Gastrocnemius medialis (tissue), 4 donors: ENCODE data around the gene MYO7A. TPM values are rescaled to one million over a fixed set of nuclear protein-coding genes. Genes with fewer than 3 reads are reported as not detected.
A peak's percentile ranks its signal among the peaks of the same experiment; 100 is the strongest.

Source experiments
- ATAC-seq, 2 donors: fragments of 150-250 bp; one replicate each; pipeline ENCODE4 v1.9.1; 2016
- DNase-seq, 2 donors: peaks; one replicate each; pipeline ENCODE4 v3.0.0-alpha.2; 2019
- H3K27ac ChIP-seq, 4 donors: fragments of 200-600 bp; sonication (generic); 1 replicate in 1 of 4; 2 replicates in 3 of 4; pipeline ENCODE4 v1.5.1; 2016 to 2018; ENCODE audit warnings: mild to moderate bottlenecking in 2 of 4, moderate library complexity in 1 of 4
- H3K27me3 ChIP-seq, 3 donors: fragments of 200-600 bp; sonication (generic) in 2 of 3; 1 replicate in 1 of 3; 2 replicates in 2 of 3; pipeline versions ENCODE4 v1.5.1 to v1.6.0; 2016 to 2019; ENCODE audit warnings: mild to moderate bottlenecking in 1 of 3, moderate library complexity in 1 of 3
- H3K36me3 ChIP-seq, 2 donors: fragments of 200-600 bp; sonication (generic) in 1 of 2; one replicate each; pipeline ENCODE4 v1.5.1; 2017 to 2018
- H3K4me1 ChIP-seq, 2 donors: fragments of 200-600 bp; sonication (generic) in 1 of 2; one replicate each; pipeline ENCODE4 v1.5.1; 2016 to 2017; ENCODE audit warnings: mild to moderate bottlenecking in 2 of 2
- H3K4me3 ChIP-seq, 4 donors: fragments of 200-600 bp; sonication (generic) in 3 of 4; 1 replicate in 1 of 4; 2 replicates in 3 of 4; pipeline ENCODE4 v1.5.1; 2016 to 2019; ENCODE audit warnings: mild to moderate bottlenecking in 2 of 4
- H3K9me3 ChIP-seq, 3 donors: fragments of 200-600 bp; sonication (generic) in 2 of 3; 1 replicate in 1 of 3; 2 replicates in 2 of 3; pipeline ENCODE4 v1.5.1; 2016 to 2019
- POLR2A ChIP-seq, 2 donors: fragments of 450-650 bp; IDR thresholded peaks; one replicate each; pipeline ENCODE4 v1.6.1; 2017; ENCODE audit warnings: antibody characterized with exemption in 2 of 2, mild to moderate bottlenecking in 2 of 2, moderate library complexity in 2 of 2
- in situ Hi-C, 4 donors: fragments of 200-750 bp; cut with MboI; loops; one replicate each; pipeline versions ENCODE4 v1.15.0 to v1.8.0; 2017; ENCODE audit warnings: low sequenced_read_pairs in 4 of 4
- intact Hi-C: fragments of 100-400 bp; cut with DNase I; formaldehyde crosslinking; loops from one replicate; pipeline ENCODE4 v1.15.1; 2023; ENCODE audit warnings: low total_unique reads
- total RNA-seq, 4 donors: library from RNA; depleted of rRNA; stranded (reverse); fragments of >200 nt; gene quantifications; one replicate each; pipeline versions ENCODE4 v1.1.0 to v1.2.3, GENCODE V29; 2016
- TF ChIP-seq, protein P1 (sequence below), 5 experiments: fragments of 450-650 bp in 3 of 5; fragments of 200-600 bp in 2 of 5; sonication (generic) in 2 of 5; IDR thresholded peaks in 4 of 5; conservative IDR thresholded peaks in 1 of 5; 1 replicate in 4 of 5; 2 replicates in 1 of 5; pipeline ENCODE4 v1.5.1; 2016 to 2019; ENCODE audit warnings: antibody characterized with exemption in 5 of 5, mild to moderate bottlenecking in 3 of 5, moderate library complexity in 3 of 5

Gene MYO7A
- total RNA-seq, 4 donors from 2014 or later: 1.6 to 3.5 (median 2.1) TPM

GRCh38 chr11:77196961-77197360 lies 68.9 kb downstream of the MYO7A start:
- in situ Hi-C loops: loop anchor here in 3 of 4 donors (10.0 kb wide), 3 partner anchors 72 to 358 kb away; partner anchors contain the start of gene MYO7A (in 1 of the 3)
- DNase-seq: peak in 1 of 2 donors; percentile 2

GRCh38 chr11:77197626-77198320 lies 69.7 kb downstream of the MYO7A start:
- H3K36me3 ChIP-seq: no peaks in the 10 kb centered on the region
- peak in 1 of 2 donors; percentile 6 for DNase-seq
- intact Hi-C loops (no loop called here), in situ Hi-C loops (loop anchor here in 3 of 4 donors (10.0 kb wide), 3 partner anchors 73 to 357 kb away; partner anchors contain the start of gene MYO7A (in 1 of the 3))
- no peak overlapping the region for H3K4me3 ChIP-seq
- H3K9me3 ChIP-seq: no peaks in the 10 kb centered on the region
- H3K27ac ChIP-seq: no peak overlapping the region
- H3K27me3 ChIP-seq: no peaks in the 10 kb centered on the region
- H3K4me1 ChIP-seq: peaks cover 5 to 6% of the 10 kb centered on the region in 2 donors
- TF ChIP-seq, protein P1, sequence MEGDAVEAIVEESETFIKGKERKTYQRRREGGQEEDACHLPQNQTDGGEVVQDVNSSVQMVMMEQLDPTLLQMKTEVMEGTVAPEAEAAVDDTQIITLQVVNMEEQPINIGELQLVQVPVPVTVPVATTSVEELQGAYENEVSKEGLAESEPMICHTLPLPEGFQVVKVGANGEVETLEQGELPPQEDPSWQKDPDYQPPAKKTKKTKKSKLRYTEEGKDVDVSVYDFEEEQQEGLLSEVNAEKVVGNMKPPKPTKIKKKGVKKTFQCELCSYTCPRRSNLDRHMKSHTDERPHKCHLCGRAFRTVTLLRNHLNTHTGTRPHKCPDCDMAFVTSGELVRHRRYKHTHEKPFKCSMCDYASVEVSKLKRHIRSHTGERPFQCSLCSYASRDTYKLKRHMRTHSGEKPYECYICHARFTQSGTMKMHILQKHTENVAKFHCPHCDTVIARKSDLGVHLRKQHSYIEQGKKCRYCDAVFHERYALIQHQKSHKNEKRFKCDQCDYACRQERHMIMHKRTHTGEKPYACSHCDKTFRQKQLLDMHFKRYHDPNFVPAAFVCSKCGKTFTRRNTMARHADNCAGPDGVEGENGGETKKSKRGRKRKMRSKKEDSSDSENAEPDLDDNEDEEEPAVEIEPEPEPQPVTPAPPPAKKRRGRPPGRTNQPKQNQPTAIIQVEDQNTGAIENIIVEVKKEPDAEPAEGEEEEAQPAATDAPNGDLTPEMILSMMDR (IDR thresholded peaks at IDR 0.05 in 4 of 5, conservative IDR thresholded peaks at IDR 0.05 in 1 of 5): no peak
- ATAC-seq: no peak

More at GRCh38 chr11:77196961-77197360, 68.9 kb downstream of the MYO7A start:
- Histone ChIP-seq H3K9me3 (no peaks in the 10 kb centered on the region), H3K4me1 (peaks cover 5 to 6% of the 10 kb centered on the region in 2 donors), H3K27me3 (no peaks in the 10 kb centered on the region), H3K4me3 (no peak overlapping the region), H3K36me3 (no peaks in the 10 kb centered on the region), H3K27ac (no peak overlapping the region)
- no peak for ATAC-seq
- TF ChIP-seq, protein P1 (IDR thresholded peaks at IDR 0.05 in 4 of 5, conservative IDR thresholded peaks at IDR 0.05 in 1 of 5): no peak
- TF ChIP-seq POLR2A (IDR thresholded peaks at IDR 0.05): no peak
- intact Hi-C loops: no loop called here

DNA sequence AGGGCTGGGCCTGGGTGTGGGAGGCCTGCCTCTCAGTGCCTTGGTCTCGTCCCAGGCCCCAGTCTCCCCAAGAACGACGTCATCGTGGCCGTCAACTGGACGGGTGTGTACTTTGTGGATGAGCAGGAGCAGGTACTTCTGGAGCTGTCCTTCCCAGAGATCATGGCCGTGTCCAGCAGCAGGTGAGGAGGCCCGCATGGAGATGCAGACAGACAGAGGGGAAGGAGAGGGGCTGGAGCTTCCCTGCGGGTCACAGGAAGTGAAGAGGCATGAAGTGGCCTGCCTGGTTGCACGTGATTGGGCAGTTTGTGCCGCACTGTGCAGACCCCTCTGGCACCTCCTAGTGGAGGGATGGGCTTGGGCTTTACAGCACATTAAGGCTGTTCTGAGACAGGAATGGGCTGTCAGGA lies 70.4 kb downstream of the MYO7A start:
- ATAC-seq (no peak), DNase-seq (peak in 1 of 2 donors; percentile 3)
- intact Hi-C loops: no loop called here
- Histone ChIP-seq H3K4me3 (no peak overlapping the region), H3K36me3 (no peaks in the 10 kb centered on the region), H3K27ac (no peak overlapping the region), H3K9me3 (no peaks in the 10 kb centered on the region), H3K27me3 (no peaks in the 10 kb centered on the region), H3K4me1 (peaks cover 5 to 6% of the 10 kb centered on the region in 2 donors)
- in situ Hi-C loops: loop anchor here in 3 of 4 donors (10.0 kb wide), 3 partner anchors 74 to 356 kb away; partner anchors contain the start of gene MYO7A (in 1 of the 3)
- TF ChIP-seq, protein P1 (IDR thresholded peaks at IDR 0.05 in 4 of 5, conservative IDR thresholded peaks at IDR 0.05 in 1 of 5): no peak
- no peak for TF ChIP-seq POLR2A (IDR thresholded peaks at IDR 0.05)

DNA sequence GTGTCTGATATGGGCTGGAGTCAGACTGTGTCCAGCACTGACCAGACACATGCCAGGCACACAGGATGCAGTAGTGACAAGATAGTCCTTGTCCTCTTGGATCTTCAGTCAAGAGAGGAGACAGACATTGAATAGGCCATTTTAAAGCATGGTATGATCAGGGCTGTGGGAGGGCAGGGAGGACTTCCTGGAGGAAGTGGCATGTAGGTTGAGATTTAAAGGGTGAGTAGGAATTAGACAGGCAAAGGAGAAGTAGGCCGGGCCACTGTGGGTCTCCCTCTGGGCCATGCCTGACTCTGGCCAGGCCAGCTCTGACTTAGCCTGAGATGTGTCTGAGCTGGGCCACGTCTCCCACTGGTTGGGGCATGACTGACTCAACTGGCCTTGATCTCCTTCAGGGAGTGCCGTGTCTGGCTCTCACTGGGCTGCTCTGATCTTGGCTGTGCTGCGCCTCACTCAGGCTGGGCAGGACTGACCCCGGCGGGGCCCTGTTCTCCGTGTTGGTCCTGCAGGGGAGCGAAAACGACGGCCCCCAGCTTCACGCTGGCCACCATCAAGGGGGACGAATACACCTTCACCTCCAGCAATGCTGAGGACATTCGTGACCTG lies 71.2 kb downstream of the MYO7A start:
- no peaks in the 10 kb centered on the region for H3K9me3 ChIP-seq
- peaks cover 5 to 6% of the 10 kb centered on the region in 2 donors for H3K4me1 ChIP-seq
- no peaks in the 10 kb centered on the region for H3K27me3 ChIP-seq
- TF ChIP-seq, protein P1 (IDR thresholded peaks at IDR 0.05 in 4 of 5, conservative IDR thresholded peaks at IDR 0.05 in 1 of 5): no peak
- no peak for TF ChIP-seq POLR2A (IDR thresholded peaks at IDR 0.05)
- DNase-seq: peak in 1 of 2 donors; percentile 4
- no peaks in the 10 kb centered on the region for H3K36me3 ChIP-seq
- no peak for ATAC-seq
- intact Hi-C loops (no loop called here), in situ Hi-C loops (loop anchor here in 3 of 4 donors (10.0 kb wide), 3 partner anchors 74 to 356 kb away; partner anchors contain the start of gene MYO7A (in 1 of the 3))
- H3K27ac ChIP-seq: no peak overlapping the region
- H3K4me3 ChIP-seq: no peak overlapping the region
